Gastrocnemius medialis (tissue), 4 donors: ENCODE data around the gene OXCT1. TPM values are rescaled to one million over a fixed set of nuclear protein-coding genes. Genes with fewer than 3 reads are reported as not detected.

ENCODE experiments used
- ATAC-seq, 2 donors: fragments of 150-250 bp; one replicate each; pipeline ENCODE4 v1.9.1; 2016
- DNase-seq, 2 donors: peaks; one replicate each; pipeline ENCODE4 v3.0.0-alpha.2; 2019
- H3K27ac ChIP-seq, 4 donors: fragments of 200-600 bp; sonication (generic); 1 replicate in 1 of 4; 2 replicates in 3 of 4; pipeline ENCODE4 v1.5.1; 2016 to 2018; ENCODE audit warnings: mild to moderate bottlenecking in 2 of 4, moderate library complexity in 1 of 4
- H3K27me3 ChIP-seq, 3 donors: fragments of 200-600 bp; sonication (generic) in 2 of 3; 1 replicate in 1 of 3; 2 replicates in 2 of 3; pipeline versions ENCODE4 v1.5.1 to v1.6.0; 2016 to 2019; ENCODE audit warnings: mild to moderate bottlenecking in 1 of 3, moderate library complexity in 1 of 3
- H3K36me3 ChIP-seq, 2 donors: fragments of 200-600 bp; sonication (generic) in 1 of 2; one replicate each; pipeline ENCODE4 v1.5.1; 2017 to 2018
- H3K4me1 ChIP-seq, 2 donors: fragments of 200-600 bp; sonication (generic) in 1 of 2; one replicate each; pipeline ENCODE4 v1.5.1; 2016 to 2017; ENCODE audit warnings: mild to moderate bottlenecking in 2 of 2
- H3K4me3 ChIP-seq, 4 donors: fragments of 200-600 bp; sonication (generic) in 3 of 4; 1 replicate in 1 of 4; 2 replicates in 3 of 4; pipeline ENCODE4 v1.5.1; 2016 to 2019; ENCODE audit warnings: mild to moderate bottlenecking in 2 of 4
- H3K9me3 ChIP-seq, 3 donors: fragments of 200-600 bp; sonication (generic) in 2 of 3; 1 replicate in 1 of 3; 2 replicates in 2 of 3; pipeline ENCODE4 v1.5.1; 2016 to 2019
- CTCF ChIP-seq, 5 experiments: fragments of 450-650 bp in 3 of 5; fragments of 200-600 bp in 2 of 5; sonication (generic) in 2 of 5; IDR thresholded peaks in 4 of 5; conservative IDR thresholded peaks in 1 of 5; 1 replicate in 4 of 5; 2 replicates in 1 of 5; pipeline ENCODE4 v1.5.1; 2016 to 2019; ENCODE audit warnings: antibody characterized with exemption in 5 of 5, mild to moderate bottlenecking in 3 of 5, moderate library complexity in 3 of 5
- POLR2A ChIP-seq, 2 donors: fragments of 450-650 bp; IDR thresholded peaks; one replicate each; pipeline ENCODE4 v1.6.1; 2017; ENCODE audit warnings: antibody characterized with exemption in 2 of 2, mild to moderate bottlenecking in 2 of 2, moderate library complexity in 2 of 2
- in situ Hi-C, 4 donors: fragments of 200-750 bp; cut with MboI; loops; one replicate each; pipeline versions ENCODE4 v1.15.0 to v1.8.0; 2017; ENCODE audit warnings: low sequenced_read_pairs in 4 of 4
- intact Hi-C: fragments of 100-400 bp; cut with DNase I; formaldehyde crosslinking; loops from one replicate; pipeline ENCODE4 v1.15.1; 2023; ENCODE audit warnings: low total_unique reads
- total RNA-seq, 4 donors: library from RNA; depleted of rRNA; stranded (reverse); fragments of >200 nt; gene quantifications; one replicate each; pipeline versions ENCODE4 v1.1.0 to v1.2.3, GENCODE V29; 2016

OXCT1 gene
- total RNA-seq, 4 donors from 2014 or later = 9.4 to 45.4 (median 20.5) TPM

GRCh38 chr5:41869151-41869723 lies 988 bp downstream of the OXCT1 start:
- H3K27ac ChIP-seq = peak overlapping the region; percentile 80 to 89 (median 86)
- intact Hi-C loops = no loop called here
- ATAC-seq (peak in 1 of 2 donors; percentile 12), DNase-seq (peak; percentile 14 to 33)
- peak overlapping the region; percentile 74 to 87 (median 84) for H3K4me3 ChIP-seq
- no peaks in the 10 kb centered on the region for H3K36me3 ChIP-seq
- in situ Hi-C loops = loop anchor here in 3 of 4 donors (10.0 to 25.0 kb wide), 4 partner anchors 193 to 1026 kb away; partner anchors contain the start of gene CCDC152 (in 2 of the 3)
- peaks cover 7 to 11% of the 10 kb centered on the region in 2 donors for H3K4me1 ChIP-seq
- H3K9me3 ChIP-seq = no peaks in the 10 kb centered on the region
- TF ChIP-seq POLR2A (IDR thresholded peaks at IDR 0.05) (no peak), CTCF (IDR thresholded peaks at IDR 0.05 in 4 of 5, conservative IDR thresholded peaks at IDR 0.05 in 1 of 5) (no peak)
- H3K27me3 ChIP-seq = no peaks in the 10 kb centered on the region

GRCh38 chr5:41863871-41864486 lies 6.2 kb downstream of the OXCT1 start:
- Histone ChIP-seq H3K4me3 (no peak overlapping the region), H3K9me3 (no peaks in the 10 kb centered on the region), H3K27ac (no peak overlapping the region), H3K4me1 (peaks cover 3 to 4% of the 10 kb centered on the region in 2 donors), H3K27me3 (no peaks in the 10 kb centered on the region), H3K36me3 (peaks cover 0 to 19% of the 10 kb centered on the region in 2 donors)
- TF ChIP-seq POLR2A (IDR thresholded peaks at IDR 0.05) = no peak
- TF ChIP-seq CTCF (IDR thresholded peaks at IDR 0.05 in 4 of 5, conservative IDR thresholded peaks at IDR 0.05 in 1 of 5) = no peak
- no peak for DNase-seq
- no peak for ATAC-seq
- intact Hi-C loops (no loop called here), in situ Hi-C loops (loop anchor here in 3 of 4 donors (10.0 to 25.0 kb wide), 4 partner anchors 198 to 1031 kb away; partner anchors contain the start of gene CCDC152 (in 2 of the 3))

GRCh38 chr5:41858890-41859289 lies 11.3 kb downstream of the OXCT1 start:
- Histone ChIP-seq H3K4me3 (no peak overlapping the region), H3K4me1 (no peaks in the 10 kb centered on the region), H3K9me3 (no peaks in the 10 kb centered on the region), H3K27me3 (no peaks in the 10 kb centered on the region), H3K36me3 (peaks cover 0 to 22% of the 10 kb centered on the region in 2 donors), H3K27ac (no peak overlapping the region)
- ATAC-seq = no peak
- no peak for DNase-seq
- TF ChIP-seq CTCF (IDR thresholded peaks at IDR 0.05 in 4 of 5, conservative IDR thresholded peaks at IDR 0.05 in 1 of 5) = no peak
- TF ChIP-seq POLR2A (IDR thresholded peaks at IDR 0.05) = no peak
- in situ Hi-C loops (loop anchor here (5.0 to 25.0 kb wide), 10 partner anchors 76 to 1036 kb away; partner anchors contain the start of gene CCDC152 (in 2 of the 4)), intact Hi-C loops (loop anchor here (5.0 kb wide), 1 partner anchor 908 kb away; no protein-coding TSS in a partner anchor)

GRCh38 chr5:41857989-41858388 lies 12.2 kb downstream of the OXCT1 start:
- peaks cover 0 to 31% of the 10 kb centered on the region in 2 donors for H3K36me3 ChIP-seq

More at GRCh38 chr5:41857989-41858388, 12.2 kb downstream of the OXCT1 start:
- no peak for ATAC-seq
- no peak for DNase-seq
- intact Hi-C loops (loop anchor here (2.0 to 5.0 kb wide), 2 partner anchors 909 to 1031 kb away; no protein-coding TSS in a partner anchor), in situ Hi-C loops (loop anchor here (5.0 to 25.0 kb wide), 10 partner anchors 77 to 1037 kb away; partner anchors contain the start of gene CCDC152 (in 2 of the 4))
- H3K4me1 ChIP-seq = no peaks in the 10 kb centered on the region
- H3K27ac ChIP-seq = no peak overlapping the region
- no peak overlapping the region for H3K4me3 ChIP-seq
- no peak for TF ChIP-seq CTCF (IDR thresholded peaks at IDR 0.05 in 4 of 5, conservative IDR thresholded peaks at IDR 0.05 in 1 of 5)
- TF ChIP-seq POLR2A (IDR thresholded peaks at IDR 0.05) = no peak
- no peaks in the 10 kb centered on the region for H3K9me3 ChIP-seq
- no peaks in the 10 kb centered on the region for H3K27me3 ChIP-seq
